ENCODE measurements around the gene LFNG.

The LFNG gene

DNA sequence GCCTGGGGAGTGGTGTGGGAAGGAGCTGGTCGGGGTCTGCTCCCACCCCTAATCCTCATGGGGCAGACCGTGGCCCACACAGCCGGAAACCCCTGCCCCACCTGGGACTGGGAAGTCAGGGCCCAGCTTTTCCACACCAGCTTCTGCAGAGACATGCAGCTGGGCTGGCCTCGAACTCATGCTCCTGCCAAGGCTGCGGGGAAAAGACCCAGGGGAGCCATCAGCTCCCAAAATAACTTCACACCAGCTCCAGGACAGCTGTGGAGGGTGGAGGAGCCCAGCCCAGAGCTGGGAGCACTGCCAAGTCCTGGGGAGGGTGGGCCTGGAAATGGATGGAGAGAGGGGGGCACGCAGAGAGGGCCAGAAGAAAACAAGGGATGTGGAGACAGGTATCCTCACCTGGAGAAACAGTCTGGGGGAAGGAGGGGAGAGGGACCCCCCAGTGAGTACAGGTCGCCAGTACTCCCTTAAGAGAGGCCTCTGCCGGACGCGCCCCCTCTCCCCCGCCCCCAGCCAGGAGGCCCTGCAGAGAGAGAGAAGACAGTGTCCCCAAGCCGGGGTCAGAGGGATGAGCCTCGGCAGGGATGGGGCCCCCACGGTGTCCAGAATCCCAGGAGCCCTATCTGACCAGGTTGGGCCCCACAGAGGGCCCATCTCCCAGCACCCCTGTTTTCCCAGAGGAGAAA is 31.8 kb upstream of the LFNG start:
- no peak for DNase-seq

DNA sequence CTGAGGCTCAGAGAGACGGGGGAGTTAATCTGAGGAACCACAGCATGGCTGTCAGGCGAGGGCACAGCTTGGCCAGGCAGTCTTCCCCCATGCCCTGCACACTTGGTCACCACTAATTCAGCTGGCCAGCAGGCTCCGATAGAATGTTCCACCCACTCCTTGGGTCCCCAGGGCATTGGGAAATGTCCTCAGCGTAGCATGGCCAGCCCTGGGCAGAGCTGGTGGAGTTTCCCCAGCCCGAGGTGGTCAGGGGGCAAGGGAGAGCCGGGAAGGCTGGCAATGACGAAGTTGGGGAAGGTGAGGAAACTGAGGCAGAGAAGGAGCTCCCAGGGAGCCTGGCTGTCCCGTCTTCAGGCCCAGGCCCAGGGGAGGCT is 31.3 kb upstream of the LFNG start:
- no peak for DNase-seq

DNA sequence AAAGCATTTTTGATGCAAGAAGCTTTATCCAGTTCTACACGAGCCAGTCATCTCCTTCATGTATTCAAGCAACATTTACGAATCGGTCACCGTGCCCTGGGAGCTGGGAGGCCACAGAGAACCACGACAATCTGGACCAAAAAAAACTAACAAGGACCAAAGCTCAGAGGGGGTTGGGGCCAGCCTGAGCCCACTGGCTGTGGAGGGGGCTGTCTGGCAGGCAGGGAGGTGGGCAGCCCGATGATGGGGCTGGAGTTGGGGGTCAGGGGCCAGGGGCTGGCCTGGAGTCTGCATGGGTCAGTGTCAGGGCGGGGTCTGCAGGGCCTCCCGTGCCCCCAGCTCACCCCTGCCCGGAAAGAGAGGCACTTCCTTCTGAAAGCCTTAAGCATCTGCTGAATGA is 30.9 kb upstream of the LFNG start:
- DNase-seq, result no peak

DNA sequence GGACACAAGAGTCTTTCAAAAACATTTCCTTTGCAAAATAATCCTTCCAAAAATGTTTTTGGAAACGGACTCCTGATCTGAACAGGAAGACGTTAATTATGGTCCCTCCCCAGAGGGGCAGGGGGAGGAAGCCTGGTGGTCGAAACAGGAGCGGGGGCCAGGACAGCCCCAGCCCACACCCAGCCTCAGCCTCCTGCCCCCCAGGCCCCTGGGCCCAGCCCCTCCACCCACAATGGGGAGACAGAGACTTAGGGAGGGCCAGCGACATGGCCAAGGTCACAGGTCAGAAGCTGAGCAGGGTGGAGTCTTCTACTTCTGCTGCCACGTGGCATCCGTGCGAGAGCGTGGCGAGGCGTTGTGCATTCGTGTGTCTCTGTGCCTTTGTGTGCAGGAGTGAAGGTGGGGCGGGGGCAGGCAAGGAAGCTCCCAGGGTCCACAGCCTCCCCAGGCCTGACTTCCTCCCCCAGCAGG is 29.4 kb upstream of the LFNG start:
- no peak for DNase-seq

DNA sequence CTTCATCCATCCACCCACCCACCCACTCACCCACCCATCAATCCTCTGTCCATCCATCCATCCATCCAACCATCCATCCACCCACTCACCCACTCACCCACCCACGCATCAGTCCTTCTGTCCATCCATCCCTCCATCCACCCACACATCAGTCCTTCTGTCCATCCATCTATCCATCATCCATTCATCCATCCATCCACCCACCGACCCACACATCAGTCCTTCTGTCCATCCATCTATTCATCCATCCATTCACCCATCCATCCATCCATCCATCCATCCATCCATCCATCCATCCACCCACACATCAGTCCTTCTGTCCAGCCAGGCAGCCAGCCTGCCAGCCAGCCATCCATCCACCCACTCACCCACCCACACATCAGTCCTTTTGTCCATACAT is 27.5 kb upstream of the LFNG start:
- no peak for DNase-seq

DNA sequence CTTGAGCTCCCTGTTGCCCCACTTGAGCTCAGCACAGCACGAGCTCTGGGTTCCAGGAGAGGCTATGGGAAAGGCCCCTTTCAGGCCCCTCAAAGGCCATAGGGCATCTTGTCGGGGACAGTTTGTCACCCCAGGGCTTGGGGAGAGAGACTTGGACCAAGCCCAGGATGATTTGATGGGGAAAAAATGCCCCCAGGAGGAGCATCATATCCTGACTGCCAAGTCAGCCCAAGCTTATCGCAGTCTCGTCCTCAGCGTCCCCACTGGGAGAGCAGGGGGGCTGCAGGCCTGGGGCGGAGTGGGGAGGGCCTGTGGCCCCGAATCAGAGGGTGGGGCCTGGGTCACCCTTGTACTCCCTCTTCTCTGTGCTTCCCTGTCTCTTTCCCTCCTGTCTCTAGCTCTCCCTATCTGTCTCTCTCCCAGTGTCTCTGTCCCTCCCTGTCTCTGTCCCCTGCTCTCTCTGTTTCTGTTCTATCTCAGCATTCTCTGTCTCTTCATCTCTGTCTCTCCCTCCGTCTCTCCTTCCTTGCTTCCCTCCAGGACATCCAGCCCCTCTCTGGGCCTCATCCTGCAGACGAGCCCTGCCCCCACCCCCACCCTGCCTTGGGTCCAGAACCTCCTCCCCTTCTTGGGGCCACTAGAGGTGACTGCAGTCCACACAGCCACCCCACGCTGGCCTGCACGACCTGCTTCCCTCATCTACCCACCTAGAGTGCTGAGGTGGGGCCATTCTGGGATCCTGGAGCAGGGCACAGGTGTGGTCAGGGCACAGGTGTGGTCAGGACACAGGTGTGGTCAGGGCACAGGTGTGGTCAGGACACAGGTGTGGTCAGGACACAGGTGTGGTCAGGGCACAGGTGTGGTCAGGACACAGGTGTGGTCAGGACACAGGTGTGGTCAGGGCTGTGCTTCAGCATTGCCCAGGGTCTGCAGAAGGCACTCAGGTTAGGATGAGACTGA is 26.1 kb upstream of the LFNG start:
- DNase-seq, result no peak

DNA sequence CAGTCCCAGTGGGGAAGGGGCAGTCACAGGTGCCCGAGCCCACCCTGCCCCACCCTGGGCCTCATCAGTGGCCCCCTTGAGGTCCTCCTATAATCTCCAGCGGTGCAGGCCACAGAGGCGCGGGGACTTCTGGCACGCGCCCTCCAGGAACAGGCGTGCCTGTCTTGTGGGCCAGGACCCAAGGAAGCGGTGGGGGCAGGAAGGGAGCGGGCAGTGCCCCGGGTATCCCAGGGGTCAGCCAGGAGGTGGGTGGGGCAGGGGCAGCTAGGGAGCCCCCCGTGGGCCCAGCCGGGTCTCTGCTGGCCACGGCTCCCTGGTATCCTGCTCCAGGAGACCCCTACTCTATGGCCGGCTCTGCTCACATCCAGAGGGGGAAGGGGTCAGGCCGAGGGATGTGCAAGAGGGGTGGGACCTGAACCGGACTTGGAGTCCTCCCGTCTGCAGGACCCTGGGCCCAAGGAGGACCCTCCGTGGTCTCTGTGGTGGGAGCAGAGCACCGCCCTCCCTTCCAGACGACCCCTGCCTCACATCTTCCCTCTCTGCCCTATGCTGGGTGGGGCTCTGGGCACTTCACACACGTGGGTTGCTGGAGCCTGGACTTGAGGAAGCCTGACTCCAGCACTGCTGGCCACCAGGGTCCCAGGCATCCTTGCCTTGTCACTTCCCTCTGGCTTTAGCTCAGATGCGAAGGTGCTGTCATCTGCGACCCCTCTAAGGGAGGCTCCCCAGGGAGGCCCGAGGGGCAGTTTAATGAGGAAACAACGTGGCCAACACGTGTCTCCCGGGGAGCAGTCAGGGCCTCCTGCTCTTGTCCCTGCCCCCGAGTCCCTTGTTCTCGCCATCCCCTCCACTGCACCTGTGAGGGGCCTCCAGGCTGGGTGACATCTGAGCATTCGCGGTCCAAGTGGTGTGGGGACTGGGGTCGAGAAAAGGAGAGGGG is 25.1 kb upstream of the LFNG start:
- no peak for DNase-seq

DNA sequence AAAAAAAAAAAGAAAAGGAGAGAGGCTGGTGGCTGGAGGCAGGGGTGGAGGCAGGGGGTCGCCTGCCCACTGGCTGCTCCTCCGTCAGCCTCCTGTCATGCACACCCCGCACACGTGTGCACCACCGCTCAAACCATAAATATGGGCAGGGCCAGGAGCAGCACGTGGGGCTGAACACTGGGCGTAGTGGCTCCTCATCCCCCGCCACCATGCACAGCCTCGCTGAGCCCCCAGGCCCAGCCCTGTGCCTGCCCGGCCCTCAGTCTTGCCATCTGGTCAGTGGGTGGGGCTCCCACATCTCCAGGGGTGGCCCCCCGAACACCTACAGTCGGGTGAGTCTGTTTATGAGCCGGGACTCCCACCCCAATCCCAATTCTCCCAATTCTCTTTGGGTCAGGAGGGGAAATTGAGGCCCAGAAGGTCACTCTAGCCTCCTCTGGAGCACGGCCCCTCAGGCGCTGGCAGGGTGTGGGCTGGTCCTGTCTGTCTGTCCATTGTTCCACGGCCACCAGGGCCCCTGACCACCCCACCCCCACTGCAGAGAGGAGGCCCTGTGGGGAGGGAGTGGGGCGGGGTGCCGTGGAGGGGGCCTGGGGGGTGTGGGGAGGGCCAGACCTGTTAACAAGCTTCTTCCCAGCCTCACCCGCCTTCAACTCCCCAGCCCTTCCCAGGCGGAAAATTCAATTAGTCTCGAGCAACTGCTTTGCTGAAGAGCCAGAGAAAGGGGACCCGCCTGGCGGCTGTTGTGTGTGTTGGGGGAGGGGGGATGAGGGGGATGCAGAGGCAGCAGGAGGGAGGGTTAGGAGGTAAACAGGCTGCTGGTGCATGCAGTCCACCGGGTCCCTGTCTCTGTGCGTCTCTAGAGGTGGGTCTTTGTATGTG is 23.9 kb upstream of the LFNG start:
- DNase-seq, result no peak

DNA sequence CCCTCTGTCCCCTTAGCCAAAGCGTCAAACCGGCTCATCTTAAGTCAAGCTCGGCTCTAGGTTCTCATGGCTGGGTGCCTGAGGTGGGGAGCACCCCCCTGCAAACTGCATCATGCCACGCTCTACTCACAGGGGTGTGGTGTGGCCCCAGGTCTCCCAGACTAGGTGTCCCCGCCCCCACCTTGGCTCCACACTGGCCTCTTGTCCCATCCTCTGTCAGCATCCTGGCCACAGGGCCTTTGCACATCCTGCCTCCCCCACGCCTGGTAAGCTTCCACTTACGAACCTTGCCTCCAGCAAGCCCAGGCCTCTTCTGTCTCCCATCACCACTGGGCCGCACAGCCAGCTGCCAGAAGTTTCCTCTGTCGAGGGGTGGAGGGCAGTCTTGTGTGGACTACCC is 23.2 kb upstream of the LFNG start:
- DNase-seq, result no peak

DNA sequence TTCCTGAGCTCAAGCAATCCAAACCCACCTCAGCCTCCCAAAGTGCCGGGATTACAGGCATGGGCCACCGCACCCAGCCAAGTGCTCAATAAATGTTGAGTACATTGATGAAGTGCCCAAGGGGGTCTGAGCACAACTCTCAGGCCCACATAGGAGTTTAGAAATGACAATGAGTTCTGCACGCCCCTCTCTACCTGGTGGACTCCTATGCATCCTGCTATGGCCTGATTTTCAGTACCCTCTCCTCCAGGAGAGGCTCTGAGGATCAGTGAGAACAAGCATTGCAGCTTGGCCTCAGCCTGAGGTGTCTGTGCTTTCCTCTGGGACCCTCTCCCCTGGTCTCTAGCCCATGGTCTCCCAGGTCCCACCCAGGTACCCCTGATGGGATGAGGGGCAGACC is 22.5 kb upstream of the LFNG start:
- DNase-seq, result no peak

DNA sequence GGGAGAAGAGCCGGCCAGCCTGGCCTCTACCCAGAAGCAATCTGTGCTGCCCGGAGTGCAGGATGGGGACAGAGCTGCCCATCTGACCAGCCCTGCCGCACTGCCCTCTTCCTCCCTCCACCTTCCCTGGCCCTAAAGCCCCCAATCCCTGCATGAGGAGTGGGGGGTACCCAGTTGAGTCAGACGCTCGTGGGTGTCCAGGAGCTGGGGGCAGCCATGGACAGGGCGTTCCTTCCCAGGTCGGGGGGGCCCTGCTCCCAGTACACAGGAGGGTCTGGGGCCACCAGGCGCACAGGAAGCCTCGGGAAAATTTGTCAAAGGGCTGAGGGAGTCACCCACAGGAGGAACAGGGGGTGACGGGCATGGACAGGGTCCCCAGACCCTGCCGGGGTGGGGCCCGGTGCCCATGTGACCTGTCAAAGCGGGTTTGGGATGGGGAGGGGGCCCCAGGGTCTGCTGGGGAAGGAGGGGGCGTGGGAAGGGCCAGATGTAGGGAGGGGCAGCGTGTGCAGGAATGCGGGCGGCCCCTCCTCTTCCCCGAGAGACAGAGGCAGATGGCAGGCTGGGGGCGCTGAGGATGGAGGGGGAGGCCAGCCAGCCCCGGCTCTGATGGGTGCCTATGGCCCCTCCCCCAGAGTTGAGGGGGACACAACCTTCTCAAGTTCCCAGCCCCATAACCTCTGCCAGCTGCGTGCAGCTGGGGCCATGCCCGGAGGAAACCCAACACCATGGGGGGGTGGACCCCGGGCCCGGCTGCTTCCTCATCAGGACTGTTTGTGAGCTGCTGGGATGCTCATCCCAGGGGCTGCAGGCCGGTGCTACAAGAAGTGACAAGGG is 21.9 kb upstream of the LFNG start:
- no peak for DNase-seq

DNA sequence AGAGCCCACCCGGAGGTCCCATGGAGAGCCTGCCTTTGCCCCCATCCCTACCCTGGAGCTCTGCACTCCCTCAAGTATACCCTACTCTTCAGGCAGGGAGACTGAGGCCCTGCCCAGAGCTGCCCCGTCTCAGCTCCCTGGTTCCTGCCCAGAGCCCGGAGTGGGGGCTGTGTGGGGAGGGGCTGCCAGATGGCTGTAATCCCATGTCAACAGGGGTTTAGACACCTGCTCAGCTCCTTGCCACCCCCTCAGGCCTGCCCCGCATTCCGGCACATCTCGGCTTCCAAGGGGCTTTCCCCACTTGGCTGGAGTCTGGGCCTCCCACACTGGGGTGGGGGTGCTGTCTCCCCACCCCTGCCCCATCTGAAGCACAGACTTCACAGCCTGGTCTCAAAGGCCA is 20.9 kb upstream of the LFNG start:
- no peak for DNase-seq

DNA sequence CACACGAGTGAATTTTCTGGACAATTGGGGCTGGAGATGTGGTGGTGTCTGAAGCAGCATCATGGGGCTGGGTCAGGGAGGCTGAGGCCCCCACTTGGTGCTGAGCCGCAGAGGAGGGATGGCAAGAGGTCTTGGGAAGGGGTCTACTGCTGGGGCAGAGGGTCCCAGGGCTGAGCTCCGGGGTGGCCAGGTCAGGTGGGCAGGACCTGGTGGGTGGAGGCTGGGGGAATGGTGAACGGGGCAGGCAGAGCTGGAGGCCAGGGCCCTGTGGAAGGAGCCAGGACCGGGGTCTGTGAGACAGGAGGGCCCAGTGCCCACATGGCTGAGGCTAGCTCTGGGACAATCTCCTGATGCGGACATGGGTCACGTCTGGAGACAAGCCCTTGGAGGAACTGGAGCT is 20.4 kb upstream of the LFNG start:
- DNase-seq, result no peak

DNA sequence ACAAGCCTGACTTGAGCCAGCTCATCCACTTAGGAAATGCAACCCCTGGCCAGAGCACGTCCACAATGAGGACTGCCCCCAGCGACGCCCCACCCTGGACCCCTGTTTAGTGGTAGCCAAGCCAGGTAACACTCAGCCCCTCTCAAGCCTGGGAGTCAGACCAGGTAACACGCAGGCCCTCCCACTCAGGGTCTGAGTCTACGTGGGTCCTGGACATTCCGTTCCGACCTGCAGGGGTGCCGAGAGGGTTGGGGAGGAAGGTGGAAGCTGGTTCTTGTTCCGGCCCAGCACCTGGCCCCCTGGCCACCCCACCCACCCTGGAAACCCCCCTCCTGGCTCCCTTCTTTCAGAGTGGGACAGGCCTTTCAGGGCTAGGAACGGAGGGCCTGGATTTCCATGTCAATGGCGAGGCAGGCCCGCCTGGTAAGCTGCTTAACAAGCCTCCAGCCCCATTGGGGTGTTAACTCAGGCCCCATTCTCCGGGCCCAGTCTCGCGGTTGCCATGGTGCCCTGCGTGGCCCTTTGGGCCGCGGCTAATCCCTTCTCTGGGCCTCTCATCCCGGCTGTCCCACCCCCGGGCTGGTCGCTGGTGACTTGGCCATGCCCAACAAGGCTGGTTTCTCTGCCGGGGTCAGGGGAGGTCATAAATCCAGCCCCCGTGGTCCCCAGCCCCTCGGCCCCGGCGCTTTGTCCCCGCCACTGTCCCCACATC is 19.7 kb upstream of the LFNG start:
- DNase-seq, result no peak

DNA sequence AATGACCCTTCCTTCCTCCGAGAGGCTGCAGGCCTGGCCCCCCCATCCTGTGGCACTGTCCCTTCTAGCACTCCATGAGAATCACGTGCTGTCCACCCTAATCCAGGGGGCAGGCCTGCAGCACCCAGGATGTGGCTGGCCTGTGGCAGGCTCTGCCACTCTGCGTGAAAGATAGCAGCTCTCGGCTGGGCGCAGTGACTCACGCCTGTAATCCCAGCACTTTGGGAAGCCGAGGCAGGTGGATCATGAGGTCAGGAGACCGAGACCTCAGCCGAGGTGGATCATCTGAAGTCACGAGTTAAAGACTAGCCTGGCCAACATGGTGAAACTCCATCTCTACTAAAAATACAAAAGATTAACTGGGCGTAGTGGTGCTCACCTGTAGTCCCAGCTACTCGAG is 18.9 kb upstream of the LFNG start:
- DNase-seq, result no peak

DNA sequence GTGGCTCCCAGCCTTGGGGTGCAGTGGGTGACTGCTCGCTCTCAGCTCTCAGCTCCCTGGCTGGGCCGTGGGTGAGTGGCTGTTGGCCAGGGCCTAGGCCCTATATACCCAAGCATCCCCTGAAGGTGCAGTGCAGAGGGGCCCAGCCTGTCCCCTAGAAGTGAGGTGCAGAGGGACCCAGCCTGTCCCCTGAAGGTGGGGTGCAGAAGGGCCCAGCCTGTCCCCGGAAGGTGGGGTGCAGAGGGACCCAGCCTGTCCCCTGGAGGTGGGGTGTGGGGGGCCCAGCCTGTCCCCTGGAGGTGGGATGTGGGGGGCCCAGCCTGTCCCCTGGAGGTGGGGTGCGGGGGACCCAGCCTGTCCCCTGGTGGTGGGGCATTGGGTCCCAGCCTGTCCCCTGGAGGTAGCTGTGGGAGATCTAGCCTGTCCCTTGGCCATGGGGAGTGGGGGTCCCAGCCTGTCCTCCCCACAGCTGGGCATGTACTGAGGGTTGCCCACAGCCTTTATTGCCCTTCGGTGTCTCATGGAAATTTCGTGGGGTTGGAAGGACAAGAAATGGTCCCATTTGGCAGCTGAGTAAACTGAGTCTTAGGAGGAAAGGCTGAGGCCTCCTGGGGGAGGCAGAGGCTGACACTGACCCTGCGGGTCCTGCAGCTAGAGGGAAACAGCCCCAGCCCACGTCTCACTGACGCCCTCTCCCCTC is 17.5 kb upstream of the LFNG start:
- DNase-seq, result no peak

DNA sequence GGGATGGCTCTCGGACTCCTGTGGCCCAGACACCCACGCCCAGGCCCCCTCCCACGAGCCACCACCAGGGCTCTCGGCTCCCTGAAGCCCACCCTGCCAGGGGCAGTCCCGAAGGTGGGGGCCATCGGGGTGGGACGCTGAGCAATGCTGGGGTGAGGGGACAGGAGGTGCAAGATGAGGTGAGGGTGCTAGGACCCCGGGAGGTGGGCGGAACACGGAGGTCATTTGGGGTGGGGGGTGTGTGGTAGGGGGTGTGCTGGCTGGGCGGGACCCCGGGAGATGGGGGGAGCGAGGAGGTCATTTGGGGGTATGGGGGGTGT is 17.0 kb upstream of the LFNG start:
- no peak for DNase-seq

DNA sequence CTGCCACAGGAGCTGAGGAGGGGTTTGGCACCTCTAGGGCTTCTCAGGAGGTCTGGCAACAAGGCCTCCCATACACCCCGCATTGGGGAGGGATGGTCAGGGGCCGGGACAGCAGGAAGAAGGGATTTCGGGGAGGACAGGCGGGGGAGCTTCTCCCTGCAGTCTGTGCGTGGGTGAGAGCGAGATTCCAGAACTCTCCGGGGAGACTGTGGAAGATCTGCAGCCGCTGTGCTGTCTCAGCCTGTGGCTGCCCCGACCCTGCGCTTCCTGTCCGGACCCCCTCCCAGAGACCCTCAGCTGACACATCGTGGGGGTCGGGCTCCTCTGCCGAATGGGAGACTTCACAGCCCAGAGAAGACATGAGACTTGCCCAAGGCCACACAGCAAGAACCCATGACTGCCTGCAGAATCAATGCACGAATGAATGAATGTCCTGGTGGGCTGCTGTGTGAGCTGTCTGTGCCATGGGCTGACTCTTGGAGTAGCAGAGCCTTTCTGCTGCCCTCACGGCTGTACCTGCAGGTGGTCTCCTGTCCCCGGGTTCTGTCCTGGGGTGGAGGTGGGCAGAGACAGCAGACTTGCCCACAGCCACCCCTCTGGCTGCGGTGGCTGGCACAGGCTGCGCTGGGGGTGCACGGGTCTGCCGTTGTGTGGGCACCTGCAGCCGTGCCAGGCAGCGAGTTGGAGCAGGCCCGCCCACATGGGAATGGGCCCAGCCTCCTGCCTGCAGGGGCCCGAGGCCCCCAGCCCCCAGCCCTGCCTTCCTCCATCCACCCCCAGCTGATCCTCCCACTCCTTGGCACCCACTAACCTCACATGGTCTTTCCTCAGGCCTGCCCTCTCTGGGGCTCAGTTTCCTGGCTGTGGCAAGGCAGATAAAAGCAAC is 16.3 kb upstream of the LFNG start:
- no peak for DNase-seq

All from stimulated activated CD4-positive, alpha-beta T cell treated with anti-CD3 and anti-CD28 coated beads, Interleukin-2, amount 100 ng/mL, for 48 hours (primary cell).